HL-60 (cell line): ENCODE results near the gene TRPC4AP.

Source experiments
- DNase-seq, 2 experiments: peaks; one replicate each; pipeline ENCODE4 v3.0.0-alpha.2; 2010 to 2020; ENCODE audit warnings: low read depth in 1 of 2, low spot score in 1 of 2
- H3K27ac ChIP-seq: fragments of 250-450 bp; sonication (Bioruptor Pico); replicated peaks from 2 replicates; pipeline ENCODE4 v1.5.1; 2020; ENCODE audit warnings: mild to moderate bottlenecking, moderate library complexity
- H3K27me3 ChIP-seq: fragments of 250-450 bp; sonication (Bioruptor Pico); 2 replicates; pipeline ENCODE4 v1.5.1; 2021; ENCODE audit warnings: mild to moderate bottlenecking, moderate library complexity; ENCODE audit not compliant: insufficient read depth, poor library complexity, severe bottlenecking
- H3K4me3 ChIP-seq: replicated peaks from 2 replicates; pipeline ENCODE4 v1.5.1; 2011; ENCODE audit warnings: mild to moderate bottlenecking, control low read depth, low read length; ENCODE audit not compliant: insufficient read depth
- GABPA ChIP-seq: IDR thresholded peaks from 2 replicates; pipeline ENCODE4 v1.6.1; 2012; ENCODE audit warnings: low read depth
- POLR2AphosphoS5 ChIP-seq: IDR thresholded peaks from 2 replicates; pipeline ENCODE4 v1.6.1; 2012; ENCODE audit warnings: low read depth
- SPI1 ChIP-seq: IDR thresholded peaks from 2 replicates; pipeline ENCODE4 v1.6.1; 2012; ENCODE audit warnings: low read depth, mild to moderate bottlenecking, borderline replicate concordance
- TF ChIP-seq, protein P1 (sequence below): IDR thresholded peaks from 2 replicates; pipeline ENCODE4 v1.6.1; 2012; ENCODE audit warnings: low read depth; ENCODE audit not compliant: insufficient replicate concordance
- TF ChIP-seq, protein P2 (sequence below): IDR thresholded peaks from one replicate; pipeline ENCODE4 v1.5.1; 2011; ENCODE audit warnings: low read length, control low read depth, inconsistent platforms; ENCODE audit not compliant: insufficient read depth

TRPC4AP gene

GRCh38 chr20:34971561-34972235, 120.9 kb downstream of the TRPC4AP start:
- no peaks in the 10 kb centered on the region for H3K27me3 ChIP-seq
- no peak overlapping the region for H3K4me3 ChIP-seq
- TF ChIP-seq SPI1: no peak
- TF ChIP-seq GABPA: no peak
- no peak for TF ChIP-seq POLR2AphosphoS5
- TF ChIP-seq, protein P1, sequence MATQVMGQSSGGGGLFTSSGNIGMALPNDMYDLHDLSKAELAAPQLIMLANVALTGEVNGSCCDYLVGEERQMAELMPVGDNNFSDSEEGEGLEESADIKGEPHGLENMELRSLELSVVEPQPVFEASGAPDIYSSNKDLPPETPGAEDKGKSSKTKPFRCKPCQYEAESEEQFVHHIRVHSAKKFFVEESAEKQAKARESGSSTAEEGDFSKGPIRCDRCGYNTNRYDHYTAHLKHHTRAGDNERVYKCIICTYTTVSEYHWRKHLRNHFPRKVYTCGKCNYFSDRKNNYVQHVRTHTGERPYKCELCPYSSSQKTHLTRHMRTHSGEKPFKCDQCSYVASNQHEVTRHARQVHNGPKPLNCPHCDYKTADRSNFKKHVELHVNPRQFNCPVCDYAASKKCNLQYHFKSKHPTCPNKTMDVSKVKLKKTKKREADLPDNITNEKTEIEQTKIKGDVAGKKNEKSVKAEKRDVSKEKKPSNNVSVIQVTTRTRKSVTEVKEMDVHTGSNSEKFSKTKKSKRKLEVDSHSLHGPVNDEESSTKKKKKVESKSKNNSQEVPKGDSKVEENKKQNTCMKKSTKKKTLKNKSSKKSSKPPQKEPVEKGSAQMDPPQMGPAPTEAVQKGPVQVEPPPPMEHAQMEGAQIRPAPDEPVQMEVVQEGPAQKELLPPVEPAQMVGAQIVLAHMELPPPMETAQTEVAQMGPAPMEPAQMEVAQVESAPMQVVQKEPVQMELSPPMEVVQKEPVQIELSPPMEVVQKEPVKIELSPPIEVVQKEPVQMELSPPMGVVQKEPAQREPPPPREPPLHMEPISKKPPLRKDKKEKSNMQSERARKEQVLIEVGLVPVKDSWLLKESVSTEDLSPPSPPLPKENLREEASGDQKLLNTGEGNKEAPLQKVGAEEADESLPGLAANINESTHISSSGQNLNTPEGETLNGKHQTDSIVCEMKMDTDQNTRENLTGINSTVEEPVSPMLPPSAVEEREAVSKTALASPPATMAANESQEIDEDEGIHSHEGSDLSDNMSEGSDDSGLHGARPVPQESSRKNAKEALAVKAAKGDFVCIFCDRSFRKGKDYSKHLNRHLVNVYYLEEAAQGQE: no peak
- TF ChIP-seq, protein P2, sequence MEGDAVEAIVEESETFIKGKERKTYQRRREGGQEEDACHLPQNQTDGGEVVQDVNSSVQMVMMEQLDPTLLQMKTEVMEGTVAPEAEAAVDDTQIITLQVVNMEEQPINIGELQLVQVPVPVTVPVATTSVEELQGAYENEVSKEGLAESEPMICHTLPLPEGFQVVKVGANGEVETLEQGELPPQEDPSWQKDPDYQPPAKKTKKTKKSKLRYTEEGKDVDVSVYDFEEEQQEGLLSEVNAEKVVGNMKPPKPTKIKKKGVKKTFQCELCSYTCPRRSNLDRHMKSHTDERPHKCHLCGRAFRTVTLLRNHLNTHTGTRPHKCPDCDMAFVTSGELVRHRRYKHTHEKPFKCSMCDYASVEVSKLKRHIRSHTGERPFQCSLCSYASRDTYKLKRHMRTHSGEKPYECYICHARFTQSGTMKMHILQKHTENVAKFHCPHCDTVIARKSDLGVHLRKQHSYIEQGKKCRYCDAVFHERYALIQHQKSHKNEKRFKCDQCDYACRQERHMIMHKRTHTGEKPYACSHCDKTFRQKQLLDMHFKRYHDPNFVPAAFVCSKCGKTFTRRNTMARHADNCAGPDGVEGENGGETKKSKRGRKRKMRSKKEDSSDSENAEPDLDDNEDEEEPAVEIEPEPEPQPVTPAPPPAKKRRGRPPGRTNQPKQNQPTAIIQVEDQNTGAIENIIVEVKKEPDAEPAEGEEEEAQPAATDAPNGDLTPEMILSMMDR: no peak
- DNase-seq: no peak
- H3K27ac ChIP-seq: no peak overlapping the region

DNA sequence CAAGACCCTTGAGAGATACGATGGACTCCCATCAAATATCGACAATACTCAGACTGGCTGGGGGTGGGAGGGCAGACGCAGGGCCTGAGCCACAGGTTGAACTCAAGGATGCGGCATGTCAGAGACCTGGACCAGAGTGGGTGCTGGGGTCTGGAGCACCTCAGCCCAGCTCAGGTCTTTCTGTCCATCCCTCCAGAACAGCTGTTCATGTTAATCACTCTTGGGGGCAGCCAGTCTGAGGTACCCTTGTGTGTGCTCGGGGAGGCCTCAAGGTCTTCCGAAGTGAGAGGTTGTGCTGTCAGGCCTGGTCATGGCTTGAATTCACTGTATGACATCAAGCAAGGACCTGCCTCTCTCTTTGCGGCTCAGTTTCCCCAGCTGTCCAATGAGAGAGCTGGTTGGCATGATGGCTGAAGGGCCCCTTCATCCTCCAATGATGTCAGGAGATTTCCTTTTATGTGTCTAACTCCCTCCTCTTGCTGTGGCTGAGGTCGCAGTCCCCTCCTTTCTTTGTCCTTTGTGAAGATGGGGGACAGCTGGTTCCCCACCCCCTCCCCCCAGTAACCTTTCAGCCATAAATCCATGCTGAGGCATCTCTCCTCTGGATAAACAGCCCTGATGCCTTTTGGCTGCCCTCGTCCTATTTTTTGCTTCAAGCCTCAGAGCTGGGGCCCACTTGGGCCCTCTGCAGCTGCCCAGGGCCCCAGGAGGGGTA, 121.6 kb downstream of the TRPC4AP start:
- Histone ChIP-seq H3K4me3 (no peak overlapping the region), H3K27ac (no peak overlapping the region), H3K27me3 (no peaks in the 10 kb centered on the region)
- DNase-seq: no peak
- no peak for TF ChIP-seq GABPA
- no peak for TF ChIP-seq SPI1
- TF ChIP-seq, protein P1: no peak
- TF ChIP-seq, protein P2: no peak
- TF ChIP-seq POLR2AphosphoS5: no peak

- DNase-seq: no peak
- no peak overlapping the region for H3K4me3 ChIP-seq
- H3K27me3 ChIP-seq: no peaks in the 10 kb centered on the region
- H3K27ac ChIP-seq: no peak overlapping the region
- TF ChIP-seq, protein P2: no peak
- TF ChIP-seq POLR2AphosphoS5 (no peak), GABPA (no peak), SPI1 (no peak)
- TF ChIP-seq, protein P1: no peak
Measured at GRCh38 chr20:34970193-34970840, 122.3 kb downstream of the TRPC4AP start.
